K562 (cell line): Measurements from ENCODE around the gene NEU3. TPM values are rescaled to one million over a fixed set of nuclear protein-coding genes. Genes with fewer than 3 reads are reported as not detected.
A peak's percentile ranks its signal among the peaks of the same experiment; 100 is the strongest.

Source experiments
- BCL6 ChIP-seq: fragments of 250-450 bp; sonication (Bioruptor Pico); IDR thresholded peaks from 2 replicates; pipeline ENCODE4 v1.4.0; 2020
- DPF2 ChIP-seq: fragments of 450-650 bp; IDR thresholded peaks from 2 replicates; pipeline ENCODE4 v1.6.1; 2016
- ESRRB ChIP-seq: fragments of 250-450 bp; sonication (Bioruptor Pico); IDR thresholded peaks from 2 replicates; pipeline ENCODE4 v1.5.0; 2020; ENCODE audit warnings: mild to moderate bottlenecking, moderate library complexity, borderline replicate concordance
- GMEB1 ChIP-seq: fragments of 250-450 bp; sonication (Bioruptor Pico); IDR thresholded peaks from 2 replicates; pipeline ENCODE4 v1.4.0; 2020; ENCODE audit warnings: mild to moderate bottlenecking
- KLF1 ChIP-seq: fragments of 450-650 bp; IDR thresholded peaks from 2 replicates; pipeline ENCODE4 v1.6.1; 2016; ENCODE audit warnings: missing genetic modification characterization, missing compliant biosample characterization
- RBM14 ChIP-seq: fragments of 200-400 bp; formaldehyde crosslinking; IDR thresholded peaks from 2 replicates; pipeline ENCODE4 v1.6.1; 2018; ENCODE audit warnings: low read depth, mild to moderate bottlenecking, low read length, moderate library complexity, borderline replicate concordance; ENCODE audit not compliant: insufficient read depth
- RBM34 ChIP-seq: fragments of 200-400 bp; formaldehyde crosslinking; IDR thresholded peaks from 2 replicates; pipeline ENCODE4 v1.6.1; 2018; ENCODE audit warnings: low read length, borderline replicate concordance; ENCODE audit not compliant: insufficient read depth
- RERE ChIP-seq: sonication (generic); formaldehyde crosslinking; IDR thresholded peaks from 2 replicates; pipeline ENCODE4 v1.8.0; 2023; ENCODE audit warnings: missing genetic modification reagents, mild to moderate bottlenecking, borderline replicate concordance
- SIN3B ChIP-seq: fragments of 450-650 bp; IDR thresholded peaks from 2 replicates; pipeline ENCODE4 v1.6.1; 2017; ENCODE audit warnings: low read depth, mild to moderate bottlenecking, moderate library complexity
- TCF7 ChIP-seq: sonication (generic); IDR thresholded peaks from 2 replicates; pipeline ENCODE4 v1.6.1; 2016; ENCODE audit warnings: antibody characterized with exemption, borderline replicate concordance
- ZNF431 ChIP-seq: sonication (generic); formaldehyde crosslinking; IDR thresholded peaks from 2 replicates; pipeline ENCODE4 v1.8.0; 2022; ENCODE audit warnings: mild to moderate bottlenecking, missing genetic modification reagents
- ZNF444 ChIP-seq: fragments of 250-450 bp; sonication (Bioruptor Pico); IDR thresholded peaks from 2 replicates; pipeline ENCODE4 v1.4.0; 2020; ENCODE audit warnings: mild to moderate bottlenecking, moderate library complexity
- ZNF57 ChIP-seq: fragments of 450-650 bp; formaldehyde crosslinking; IDR thresholded peaks from 2 replicates; pipeline ENCODE4 v1.4.0; 2020; ENCODE audit warnings: mild to moderate bottlenecking, moderate library complexity
- ZNF644 ChIP-seq: fragments of 200-800 bp; sonication (Bioruptor generic); IDR thresholded peaks from 2 replicates; pipeline ENCODE4 v1.6.1; 2016; ENCODE audit warnings: low read depth, missing genetic modification characterization, missing compliant biosample characterization
- polyA plus RNA-seq, 8 experiments: library from polyadenylated mRNA; depleted of rRNA in 4 of 8; stranded (reverse) in 5 of 8; unstranded in 3 of 8; fragments of >200 nt; fragmentation: Nextera tagmentation in 2 of 8; fragmentation: Illumina TruSeq in 1 of 8; extraction: Ambion mirVana in 2 of 8; extraction: Trizol in 1 of 8; gene quantifications; 2 replicates each; pipeline versions ENCODE4 v1.2.1 to v1.2.3, GENCODE V29; 2011 to 2014; ENCODE audit warnings: inconsistent platforms in 1 of 8, missing spikeins in 1 of 8
- total RNA-seq, 7 experiments: library from RNA; depleted of rRNA in 6 of 7; stranded (reverse); fragments of >200 nt in 6 of 7; fragmentation: Illumina TruSeq in 2 of 7; extraction: Trizol in 2 of 7; gene quantifications; 2 replicates each; pipeline versions ENCODE4 v1.2.1 to v1.2.3, GENCODE V29; 2011 to 2021; ENCODE audit warnings: low replicate concordance in 1 of 7

NEU3 gene
- total and polyA plus RNA-seq, 9 of the 15 experiments (the other 6 are each of a cell fraction or from before 2014, with no cell fraction given) = 6.2 to 41.3 (median 31.1) TPM

GRCh38 chr11:75031224-75031753 is 42.6 kb downstream of the NEU3 start (continued):
- TF ChIP-seq RERE (CRISPR knock-in tag) (no peak), GMEB1 (CRISPR knock-in tag) (no peak), ZNF444 (CRISPR knock-in tag) (no peak), ZNF644 (tag) (0 out of 2 replicates have a peak, but pooled peaks have one; percentile 40), ZNF431 (CRISPR knock-in tag) (no peak), ZNF57 (CRISPR knock-in tag) (no peak), BCL6 (CRISPR knock-in tag) (peak; percentile 12; the same call in 1 of the 2 replicates), ESRRB (CRISPR knock-in tag) (no peak), DPF2 (peak; percentile 98), KLF1 (tag) (no peak), TCF7 (no peak), RBM14 (no peak), RBM34 (no peak), SIN3B (no peak)
